ENCODE measurements around the gene MRPL14. TPM values are rescaled to one million over a fixed set of nuclear protein-coding genes. Genes with fewer than 3 reads are reported as not detected.

MRPL14 gene
- total and polyA plus RNA-seq, 2 of the 8 experiments (the other 6 are each of a cell fraction or from before 2014, with no cell fraction given): 82.0 to 97.1 TPM

DNA sequence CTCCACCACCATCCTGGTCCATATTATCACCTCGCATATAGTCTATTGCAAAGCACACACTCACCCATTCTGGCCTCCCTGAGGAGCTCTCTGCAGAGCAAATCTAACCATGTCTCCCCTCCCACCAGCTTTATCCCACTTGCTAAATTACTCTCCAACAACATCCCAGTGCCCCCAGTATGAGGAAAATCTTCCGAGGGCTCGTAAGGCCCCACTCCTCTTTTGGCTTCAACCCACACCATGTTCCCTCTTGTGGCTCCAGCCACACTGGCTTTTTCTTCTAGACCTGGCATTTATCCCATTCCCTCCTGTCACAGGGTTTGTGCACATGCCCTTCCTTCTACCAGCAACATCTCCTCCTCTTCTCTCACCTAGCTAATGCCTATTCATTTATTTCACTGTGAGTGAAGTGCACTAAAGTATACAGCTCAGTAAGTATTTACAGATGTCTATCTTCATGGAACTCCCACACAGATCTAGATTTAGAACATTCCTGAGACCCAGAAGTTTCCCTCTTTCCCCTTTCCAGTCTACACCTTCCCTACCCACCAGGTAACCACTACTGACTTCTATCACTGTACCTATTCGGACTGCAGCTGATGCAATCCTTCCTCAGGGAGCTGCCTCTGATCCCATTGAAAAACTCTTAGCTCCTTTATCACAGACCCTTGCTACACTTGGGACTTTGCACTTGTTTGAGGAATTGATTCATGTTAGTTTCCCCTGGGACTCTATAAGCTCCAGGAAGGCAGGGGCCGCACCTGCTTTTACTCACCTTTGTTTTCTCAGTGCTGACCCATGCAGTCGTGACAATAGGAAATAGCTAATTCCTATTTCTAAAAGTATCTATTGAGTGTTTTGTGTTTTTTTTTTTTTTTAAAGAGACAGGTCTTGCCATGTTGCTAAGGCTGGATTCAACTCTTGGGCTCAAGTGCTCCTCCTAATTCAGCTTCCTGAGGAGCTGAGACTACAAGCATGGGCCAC is 15.5 kb downstream of the MRPL14 start (continued):
- no peak for TF ChIP-seq GABPA (IDR thresholded peaks at IDR 0.05; ENCODE audit: borderline replicate concordance, insufficient read depth, low read length)
- TF ChIP-seq CREB1 (IDR thresholded peaks at IDR 0.05): no peak
- TF ChIP-seq CEBPB (IDR thresholded peaks at IDR 0.05; ENCODE audit: low read depth, low read length): no peak
- no peak for TF ChIP-seq NANOG (IDR thresholded peaks at IDR 0.05; ENCODE audit: insufficient read depth, low read depth, low read length, poor library complexity, severe bottlenecking)
- no peak for TF ChIP-seq USF2 (IDR thresholded peaks at IDR 0.05; ENCODE audit: low read length)
- TF ChIP-seq HDAC6 (IDR thresholded peaks at IDR 0.05; ENCODE audit: low read depth, low read length): no peak
- TF ChIP-seq EGR1 (IDR thresholded peaks at IDR 0.05; ENCODE audit: borderline replicate concordance, low read depth, low read length): no peak
- TF ChIP-seq BRCA1 (IDR thresholded peaks at IDR 0.05; ENCODE audit: low read depth, low read length): no peak
- no peak for TF ChIP-seq ATF2 (IDR thresholded peaks at IDR 0.05; ENCODE audit: low read length)
- no peak for TF ChIP-seq RAD21 (IDR thresholded peaks at IDR 0.05 in 1 of 2, conservative IDR thresholded peaks at IDR 0.05 in 1 of 2; ENCODE audit: low read depth in 2 of 2, low read length in 2 of 2)
- TF ChIP-seq TEAD4 (IDR thresholded peaks at IDR 0.05; ENCODE audit: low read depth, low read length): no peak
